HepG2 (cell line): Measurements from ENCODE around the gene DEFB131B. TPM values are rescaled to one million over a fixed set of nuclear protein-coding genes. Genes with fewer than 3 reads are reported as not detected.

Source experiments
- AGO1 ChIP-seq: fragments of 200-400 bp; formaldehyde crosslinking; IDR thresholded peaks from 2 replicates; pipeline ENCODE4 v1.6.1; 2017; ENCODE audit warnings: mild to moderate bottlenecking, low read depth, low read length, moderate library complexity; ENCODE audit not compliant: poor library complexity, severe bottlenecking
- FOXO1 ChIP-seq: sonication (generic); formaldehyde crosslinking; IDR thresholded peaks from 2 replicates; pipeline ENCODE4 v1.4.0; 2020; ENCODE audit warnings: missing genetic modification reagents
- KAT2B ChIP-seq: fragments of 150-350 bp; IDR thresholded peaks from 2 replicates; pipeline ENCODE4 v1.6.1; 2014; ENCODE audit warnings: low read depth, low read length, borderline replicate concordance
- KAT8 ChIP-seq: IDR thresholded peaks from 2 replicates; pipeline ENCODE4 v1.6.1; 2016; ENCODE audit warnings: missing genetic modification reagents, missing compliant biosample characterization
- POLR2G ChIP-seq: fragments of 200-400 bp; formaldehyde crosslinking; IDR thresholded peaks from 2 replicates; pipeline ENCODE4 v1.6.1; 2018; ENCODE audit warnings: mild to moderate bottlenecking, low read depth, low read length, moderate library complexity
- REPIN1 ChIP-seq: sonication (generic); formaldehyde crosslinking; IDR thresholded peaks from 2 replicates; pipeline ENCODE4 v1.8.0; 2022; ENCODE audit warnings: missing genetic modification reagents, low read depth, mild to moderate bottlenecking, borderline replicate concordance
- SATB2 ChIP-seq: sonication (generic); formaldehyde crosslinking; IDR thresholded peaks from 2 replicates; pipeline ENCODE4 v1.5.0; 2020; ENCODE audit warnings: missing genetic modification reagents
- STAT5B ChIP-seq: sonication (generic); formaldehyde crosslinking; IDR thresholded peaks from 2 replicates; pipeline ENCODE4 v1.4.0; 2020; ENCODE audit warnings: missing genetic modification reagents
- THRA ChIP-seq: sonication (generic); formaldehyde crosslinking; IDR thresholded peaks from 2 replicates; pipeline ENCODE4 v1.4.0; 2020; ENCODE audit warnings: missing genetic modification reagents, borderline replicate concordance
- ZBTB1 ChIP-seq: sonication (generic); formaldehyde crosslinking; IDR thresholded peaks from 2 replicates; pipeline ENCODE4 v1.4.0; 2020; ENCODE audit warnings: missing genetic modification reagents, borderline replicate concordance
- ZFP1 ChIP-seq: IDR thresholded peaks from 2 replicates; pipeline ENCODE4 v1.6.1; 2016
- ZNF331 ChIP-seq: sonication (generic); formaldehyde crosslinking; IDR thresholded peaks from 2 replicates; pipeline ENCODE4 v1.4.0; 2020; ENCODE audit warnings: missing genetic modification reagents
- ZNF432 ChIP-seq: sonication (generic); formaldehyde crosslinking; IDR thresholded peaks from 2 replicates; pipeline ENCODE4 v1.5.0; 2020; ENCODE audit warnings: missing genetic modification reagents, mild to moderate bottlenecking, borderline replicate concordance
- ZNF510 ChIP-seq: sonication (generic); formaldehyde crosslinking; IDR thresholded peaks from 2 replicates; pipeline ENCODE4 v1.4.0; 2020; ENCODE audit warnings: low read depth, mild to moderate bottlenecking, missing genetic modification reagents
- ZNF615 ChIP-seq: sonication (generic); formaldehyde crosslinking; IDR thresholded peaks from 2 replicates; pipeline ENCODE4 v1.5.0; 2020; ENCODE audit warnings: mild to moderate bottlenecking, missing genetic modification reagents, borderline replicate concordance
- ZNF790 ChIP-seq: sonication (generic); formaldehyde crosslinking; IDR thresholded peaks from 2 replicates; pipeline ENCODE4 v1.8.0; 2022; ENCODE audit warnings: missing genetic modification reagents, mild to moderate bottlenecking, borderline replicate concordance
- ZSCAN9 ChIP-seq: IDR thresholded peaks from 2 replicates; pipeline ENCODE4 v1.6.1; 2016; ENCODE audit warnings: borderline replicate concordance
- polyA plus RNA-seq, 8 experiments: library from polyadenylated mRNA; depleted of rRNA in 3 of 8; stranded (reverse) in 7 of 8; unstranded in 1 of 8; fragments of >200 nt; fragmentation: Illumina TruSeq in 4 of 8; extraction: Trizol in 4 of 8; gene quantifications; 2 replicates each; pipeline versions ENCODE4 v1.2.1 to v1.2.3, GENCODE V29; 2011 to 2016; ENCODE audit warnings: low read depth in 4 of 8, missing spikeins in 1 of 8, mixed read lengths in 1 of 8; ENCODE audit not compliant: insufficient read depth in 1 of 8
- total RNA-seq, 5 experiments: library from RNA; depleted of rRNA; stranded (reverse); fragments of >200 nt; fragmentation: Illumina TruSeq; extraction: Trizol; gene quantifications; 2 replicates each; pipeline ENCODE4 v1.2.3, GENCODE V29; 2016; ENCODE audit warnings: low read depth in 1 of 5
- TF ChIP-seq, protein P1 (sequence below), 2 experiments: fragments of 450-650 bp in 1 of 2; sonication (generic) in 1 of 2; formaldehyde crosslinking in 1 of 2; IDR thresholded peaks; 2 replicates each; pipeline versions ENCODE4 v1.6.1 to v1.8.0; 2016 to 2022; ENCODE audit warnings: antibody characterized with exemption in 1 of 2, mild to moderate bottlenecking in 1 of 2, missing genetic modification reagents in 1 of 2

Gene DEFB131B
- total and polyA plus RNA-seq, 2 of the 13 experiments (the other 11 are each of a cell fraction or from before 2014, with no cell fraction given): not detected

GRCh38 chr11:71927820-71928736, 49.8 kb downstream of the DEFB131B start, which contains the start of gene XNDC1N (continued):
- no peak for TF ChIP-seq STAT5B (CRISPR knock-in tag)
- TF ChIP-seq, protein P1, sequence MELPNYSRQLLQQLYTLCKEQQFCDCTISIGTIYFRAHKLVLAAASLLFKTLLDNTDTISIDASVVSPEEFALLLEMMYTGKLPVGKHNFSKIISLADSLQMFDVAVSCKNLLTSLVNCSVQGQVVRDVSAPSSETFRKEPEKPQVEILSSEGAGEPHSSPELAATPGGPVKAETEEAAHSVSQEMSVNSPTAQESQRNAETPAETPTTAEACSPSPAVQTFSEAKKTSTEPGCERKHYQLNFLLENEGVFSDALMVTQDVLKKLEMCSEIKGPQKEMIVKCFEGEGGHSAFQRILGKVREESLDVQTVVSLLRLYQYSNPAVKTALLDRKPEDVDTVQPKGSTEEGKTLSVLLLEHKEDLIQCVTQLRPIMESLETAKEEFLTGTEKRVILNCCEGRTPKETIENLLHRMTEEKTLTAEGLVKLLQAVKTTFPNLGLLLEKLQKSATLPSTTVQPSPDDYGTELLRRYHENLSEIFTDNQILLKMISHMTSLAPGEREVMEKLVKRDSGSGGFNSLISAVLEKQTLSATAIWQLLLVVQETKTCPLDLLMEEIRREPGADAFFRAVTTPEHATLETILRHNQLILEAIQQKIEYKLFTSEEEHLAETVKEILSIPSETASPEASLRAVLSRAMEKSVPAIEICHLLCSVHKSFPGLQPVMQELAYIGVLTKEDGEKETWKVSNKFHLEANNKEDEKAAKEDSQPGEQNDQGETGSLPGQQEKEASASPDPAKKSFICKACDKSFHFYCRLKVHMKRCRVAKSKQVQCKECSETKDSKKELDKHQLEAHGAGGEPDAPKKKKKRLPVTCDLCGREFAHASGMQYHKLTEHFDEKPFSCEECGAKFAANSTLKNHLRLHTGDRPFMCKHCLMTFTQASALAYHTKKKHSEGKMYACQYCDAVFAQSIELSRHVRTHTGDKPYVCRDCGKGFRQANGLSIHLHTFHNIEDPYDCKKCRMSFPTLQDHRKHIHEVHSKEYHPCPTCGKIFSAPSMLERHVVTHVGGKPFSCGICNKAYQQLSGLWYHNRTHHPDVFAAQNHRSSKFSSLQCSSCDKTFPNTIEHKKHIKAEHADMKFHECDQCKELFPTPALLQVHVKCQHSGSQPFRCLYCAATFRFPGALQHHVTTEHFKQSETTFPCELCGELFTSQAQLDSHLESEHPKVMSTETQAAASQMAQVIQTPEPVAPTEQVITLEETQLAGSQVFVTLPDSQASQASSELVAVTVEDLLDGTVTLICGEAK (IDR thresholded peaks at IDR 0.05): peak; percentile 69
- TF ChIP-seq, protein P1 (CRISPR knock-in tag; IDR thresholded peaks at IDR 0.05): 0 out of 2 replicates have a peak, but pooled peaks have one; percentile 46
- no peak for TF ChIP-seq ZNF790 (CRISPR knock-in tag)
- TF ChIP-seq THRA (CRISPR knock-in tag): no peak
- no peak for TF ChIP-seq ZNF331 (CRISPR knock-in tag)
- no peak for TF ChIP-seq ZFP1 (CRISPR knock-in tag)
- TF ChIP-seq ZNF510: no peak; the same call in 1 of the 2 replicates
- TF ChIP-seq FOXO1 (CRISPR knock-in tag): no peak
- TF ChIP-seq AGO1: no peak
- TF ChIP-seq REPIN1: peak; percentile 36; the same call in 1 of the 2 replicates
- no peak for TF ChIP-seq ZBTB1 (CRISPR knock-in tag)
- TF ChIP-seq ZNF615 (CRISPR knock-in tag): no peak
- no peak for TF ChIP-seq ZSCAN9
- TF ChIP-seq KAT8 (CRISPR knock-in tag): peak; percentile 90
- TF ChIP-seq SATB2 (CRISPR knock-in tag): 0 out of 2 replicates have a peak, but pooled peaks have one; percentile 34
- no peak for TF ChIP-seq ZNF432 (CRISPR knock-in tag)
- 0 out of 2 replicates have a peak, but pooled peaks have one; percentile 3 for TF ChIP-seq POLR2G
- TF ChIP-seq KAT2B: no peak
